Glomerular endothelial cell (primary cell): Measurements from ENCODE around the gene CDKL4. TPM values are rescaled to one million over a fixed set of nuclear protein-coding genes. Genes with fewer than 3 reads are reported as not detected.
"Not testable (repeated sequence)": the region's sequence is repeated elsewhere in the genome, so short reads cannot be mapped to it uniquely, and the experiment has no call there.

Experiments used
- DNase-seq: peaks from one replicate; pipeline ENCODE4 v3.0.0-alpha.2; 2011; ENCODE audit warnings: low read depth, low spot score; ENCODE audit errors: extremely low read depth
- total RNA-seq: library from RNA; depleted of rRNA; stranded (reverse); fragments of >200 nt; gene quantifications from 2 replicates; pipeline ENCODE4 v1.2.3, GENCODE V29; 2015

CDKL4 gene
- total RNA-seq, 1 donor from 2014 or later: not detected

DNA sequence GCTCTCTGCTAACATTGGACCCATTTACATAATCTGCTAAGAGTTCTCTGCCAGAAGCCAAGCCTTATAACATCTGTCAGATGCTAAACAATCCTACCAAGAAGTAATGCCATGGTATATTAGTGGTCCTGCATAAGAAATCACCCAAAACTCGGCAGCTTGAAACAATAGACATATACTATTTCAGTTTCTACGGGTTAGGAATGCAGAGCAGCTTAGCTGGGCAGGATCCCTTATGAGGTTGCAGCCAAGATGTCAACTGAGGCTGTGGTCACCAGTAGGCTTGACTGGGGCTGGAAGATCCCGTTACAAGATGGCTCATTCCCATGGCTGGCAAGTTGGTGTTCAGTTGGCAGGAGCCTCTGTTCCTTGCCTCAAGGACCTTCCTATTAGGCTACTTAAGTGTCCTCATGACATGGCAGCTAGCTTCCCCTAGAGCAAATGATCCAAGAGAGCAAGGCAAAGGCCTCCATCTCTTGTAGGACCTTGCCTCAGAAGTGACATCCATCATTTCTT lies 97.8 kb downstream of the CDKL4 start:
- DNase-seq: no peak

GRCh38 chr2:39144416-39144815 lies 99.4 kb downstream of the CDKL4 start:
- no peak for DNase-seq

DNA sequence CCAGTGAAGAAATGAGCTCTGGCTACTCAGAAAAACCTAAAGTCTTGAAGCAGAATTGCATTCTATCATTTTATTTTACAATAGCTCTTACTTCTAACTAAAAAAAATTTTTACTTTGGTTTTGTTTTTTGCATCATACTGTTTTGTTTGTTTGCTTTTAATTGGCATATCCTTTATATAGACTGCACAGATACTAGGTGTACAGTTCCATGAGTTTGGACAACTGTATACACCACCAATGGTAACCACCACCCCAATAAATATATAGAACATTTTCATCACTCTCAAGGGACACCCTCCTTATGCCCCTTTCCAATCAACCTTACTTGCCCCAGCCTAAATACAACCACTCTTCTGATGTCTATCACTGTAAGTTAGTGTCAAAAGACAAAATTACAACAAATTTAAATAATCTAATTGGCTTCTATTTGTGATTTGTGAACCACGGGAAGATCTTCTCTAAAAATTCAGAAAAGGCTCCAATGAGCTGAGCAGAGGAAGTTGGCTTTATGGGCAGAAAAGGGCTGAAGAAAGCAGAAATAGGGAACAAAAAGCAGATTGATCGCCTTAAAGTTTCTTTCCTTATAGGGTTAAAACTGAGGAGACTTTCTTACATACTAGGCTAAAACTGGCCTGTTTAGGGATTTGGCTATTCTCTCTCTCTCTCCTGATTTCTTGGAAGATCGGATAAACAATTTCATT lies 100.7 kb downstream of the CDKL4 start:
- no peak for DNase-seq

DNA sequence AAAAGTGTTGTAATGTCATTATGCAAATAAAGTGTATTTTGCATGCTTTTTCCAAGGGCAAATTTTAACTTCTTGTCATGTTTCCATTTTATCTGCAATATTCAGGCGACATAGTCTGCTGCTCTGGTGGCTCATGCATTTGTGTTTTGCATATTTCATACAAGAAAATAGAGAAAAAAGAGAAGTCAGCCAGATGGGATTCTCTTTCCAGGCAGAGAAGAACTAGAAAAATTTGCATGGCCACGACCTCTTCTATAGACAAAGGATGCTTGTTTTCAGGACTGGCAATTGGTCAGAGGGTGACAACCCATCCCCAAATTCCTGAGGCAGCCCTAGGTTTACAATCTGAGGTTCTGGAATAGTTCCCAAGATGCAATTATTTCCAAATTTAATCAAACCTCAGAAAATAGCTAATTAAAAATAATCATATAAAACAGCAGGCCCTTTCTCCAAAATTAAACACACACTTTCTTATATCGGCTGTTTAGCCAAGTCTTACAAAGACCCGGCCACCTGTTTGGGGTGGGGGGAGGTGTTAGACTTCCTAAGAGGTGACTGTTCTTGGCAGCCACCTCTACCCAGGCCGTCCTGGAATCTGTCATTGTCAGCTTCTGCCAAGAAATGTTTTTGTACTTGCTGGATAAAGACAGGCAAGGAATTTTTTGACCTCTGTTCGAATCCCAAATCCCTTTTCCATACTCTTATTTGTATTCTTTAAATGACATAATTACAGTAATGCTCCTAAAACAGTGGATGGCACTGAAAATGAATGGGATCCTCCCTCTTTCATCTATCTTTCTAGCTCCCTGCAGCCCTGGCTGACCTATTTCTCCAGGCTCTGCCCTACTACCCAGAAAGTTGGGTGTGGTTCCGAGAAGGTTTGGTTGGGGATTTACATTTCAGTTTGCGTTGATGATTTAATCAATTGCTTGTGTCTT lies 102.2 kb downstream of the CDKL4 start:
- DNase-seq: no peak

DNA sequence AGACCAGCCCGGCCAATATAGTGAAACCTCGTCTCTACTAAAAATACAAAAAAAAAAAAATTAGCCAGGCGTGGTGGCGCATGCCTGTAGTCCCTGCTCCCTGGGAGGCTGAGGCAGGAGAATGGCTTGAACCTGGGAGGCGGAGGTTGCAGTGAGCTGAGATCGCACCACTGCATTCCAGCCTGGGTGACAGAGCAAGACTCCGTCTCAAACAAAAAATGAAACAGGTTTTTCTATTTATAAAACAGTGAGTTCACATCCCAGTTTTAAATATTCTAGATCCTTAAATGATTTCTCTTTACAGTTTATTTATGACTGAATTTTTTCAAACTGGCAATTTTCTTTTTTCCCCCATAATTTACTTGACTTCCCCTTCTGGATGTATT lies 102.8 kb downstream of the CDKL4 start:
- DNase-seq: not testable (repeated sequence)

- no peak for DNase-seq
Observed at GRCh38 chr2:39140322-39140847, 103.4 kb downstream of the CDKL4 start.

GRCh38 chr2:39139511-39140237 lies 104.1 kb downstream of the CDKL4 start:
- no peak for DNase-seq

DNA sequence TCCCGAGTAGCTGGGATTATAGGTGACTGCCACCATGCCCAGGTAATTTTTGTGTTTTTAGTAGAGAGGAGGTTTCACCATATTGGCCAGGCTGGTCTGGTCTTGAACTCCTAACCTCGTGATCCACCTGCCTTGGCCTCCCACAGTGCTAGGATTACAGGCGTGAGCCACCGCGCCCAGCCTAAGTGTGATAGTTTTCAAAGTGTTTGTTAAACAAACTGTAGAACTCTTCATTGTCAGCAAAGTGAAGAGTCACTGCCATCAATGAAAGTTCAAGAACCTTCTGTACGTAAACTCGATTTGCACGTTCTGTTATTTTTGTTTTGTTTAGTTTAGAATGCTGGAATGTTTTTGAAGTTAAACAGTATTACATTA lies 104.9 kb downstream of the CDKL4 start:
- no peak for DNase-seq

- not testable (repeated sequence) for DNase-seq
Observed at GRCh38 chr2:39138187-39138836, 105.5 kb downstream of the CDKL4 start.

- no peak for DNase-seq
Observed at GRCh38 chr2:39136799-39137198, 107.0 kb downstream of the CDKL4 start.

DNA sequence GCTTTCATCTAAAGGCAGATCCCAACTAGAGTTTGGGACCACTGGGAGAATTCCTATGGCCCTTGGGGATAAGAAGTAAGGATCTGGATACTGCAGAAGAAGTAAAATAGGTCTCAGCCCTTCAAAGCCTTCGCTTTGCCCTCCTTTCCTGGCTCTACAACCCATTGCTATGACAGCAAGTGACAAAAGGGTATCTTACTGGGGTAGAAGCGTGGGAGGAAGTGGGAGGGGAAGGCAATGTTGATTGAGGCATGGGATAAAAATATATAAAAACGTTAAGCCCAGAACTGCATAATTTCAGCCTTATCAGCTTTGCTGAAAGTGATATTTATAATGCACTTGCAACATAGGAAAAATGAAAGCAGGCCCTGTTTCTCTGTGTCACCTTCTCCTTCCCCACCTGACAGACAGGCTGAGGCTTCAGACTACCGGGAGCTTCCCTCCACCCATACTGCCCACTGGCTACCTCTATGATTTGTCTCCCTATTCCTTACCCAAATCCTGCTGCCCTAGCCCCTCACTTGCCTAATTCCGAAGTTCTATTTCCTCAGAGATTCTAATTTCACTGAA lies 108.0 kb downstream of the CDKL4 start:
- no peak for DNase-seq

- DNase-seq: no peak
Observed at GRCh38 chr2:39133215-39133851, 110.4 kb downstream of the CDKL4 start.

DNA sequence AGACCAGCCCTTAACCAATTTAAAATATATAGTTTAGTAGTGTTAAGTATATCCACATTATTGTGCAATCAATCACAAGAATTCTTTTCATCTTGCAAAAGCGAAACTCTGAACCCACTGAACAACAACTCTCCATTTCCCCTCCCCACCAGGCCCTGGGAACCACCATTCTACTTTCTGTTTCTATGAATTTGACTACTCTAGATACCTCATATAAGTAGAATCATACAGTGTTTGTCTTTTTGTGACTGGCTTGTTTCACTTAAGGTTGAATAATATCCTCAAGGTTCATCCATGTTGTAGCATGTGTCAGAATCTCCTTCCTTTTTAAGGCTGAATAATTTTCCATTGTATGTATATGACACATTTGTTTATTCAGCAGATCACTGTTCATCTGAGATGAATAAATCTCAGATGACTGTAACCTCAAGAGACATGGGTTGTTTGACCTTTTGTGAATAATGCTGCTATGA lies 114.8 kb downstream of the CDKL4 start:
- DNase-seq: no peak

GRCh38 chr2:39127973-39128372 lies 115.8 kb downstream of the CDKL4 start:
- no peak for DNase-seq

Other genes starting within 250 kb of the CDKL4 start
- 12.5 and 21.0 TPM in 2 replicates for gene SOS1, start 122.9 kb downstream of the CDKL4 start, total RNA-seq
- 20.4 and 40.7 TPM in 2 replicates for gene MAP4K3, start 193.3 kb upstream of the CDKL4 start, total RNA-seq